HG02571 (cell line): ENCODE measurements around the gene GP9.
"Not testable (repeated sequence)": the region's sequence is repeated elsewhere in the genome, so short reads cannot be mapped to it uniquely, and the experiment has no call there.

ENCODE experiments used
- ATAC-seq: cut with Tn5 transposase; IDR thresholded peaks from one replicate; pipeline ENCODE4 v1.9.1; 2021; ENCODE audit warnings: mild to moderate bottlenecking, moderate library complexity; ENCODE audit not compliant: unreplicated experiment

GP9 gene

DNA sequence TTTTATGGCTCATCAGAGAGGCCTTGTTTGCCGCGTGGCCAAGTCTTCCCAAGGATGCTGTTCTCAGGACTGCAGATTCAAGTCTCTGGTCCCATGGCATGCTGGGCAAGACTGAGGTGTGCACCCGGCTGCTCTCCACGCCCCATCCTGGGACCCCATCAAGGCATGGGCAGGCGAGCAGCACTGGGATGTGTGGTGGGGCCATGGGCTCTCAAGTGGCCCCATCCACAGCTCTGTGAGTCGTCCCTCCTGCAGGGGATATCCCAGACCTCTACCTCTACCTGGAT lies 13.1 kb upstream of the GP9 start:
- no peak for ATAC-seq

DNA sequence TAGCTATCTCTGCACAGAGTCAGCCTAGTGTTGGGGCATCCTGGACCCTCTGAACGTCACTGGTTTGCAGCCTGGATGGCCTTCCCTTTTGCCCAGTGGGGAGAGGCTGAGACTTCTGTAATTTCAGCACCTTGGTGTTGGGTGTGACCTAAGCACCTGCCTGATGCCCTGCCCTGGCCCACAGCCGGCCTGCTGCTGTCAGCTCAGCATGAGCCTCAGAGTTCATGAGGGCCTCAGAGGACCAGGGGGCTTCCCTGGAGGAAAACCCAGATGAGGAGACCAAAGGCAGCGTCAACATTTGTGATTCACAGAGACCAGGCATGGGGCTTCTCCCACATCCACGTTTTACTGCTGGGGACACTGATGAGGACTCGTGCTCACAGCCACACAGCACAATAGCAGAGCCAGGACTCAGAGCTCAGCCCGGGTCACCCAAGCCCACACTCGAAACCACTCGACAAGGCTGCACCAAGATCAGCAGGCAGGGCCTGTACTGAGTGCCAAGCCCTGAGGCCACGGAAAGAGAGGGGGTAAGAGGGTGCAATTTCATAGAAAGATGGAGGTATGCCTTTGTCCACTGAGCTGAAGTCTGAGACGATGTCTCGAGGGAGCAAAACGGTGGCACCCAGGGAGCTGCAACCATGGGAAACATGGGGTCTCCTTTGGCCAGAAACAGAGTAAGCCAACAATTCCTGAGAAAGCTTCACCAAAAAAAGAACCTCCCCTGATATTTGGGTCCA lies 9.9 kb upstream of the GP9 start:
- ATAC-seq: no peak

DNA sequence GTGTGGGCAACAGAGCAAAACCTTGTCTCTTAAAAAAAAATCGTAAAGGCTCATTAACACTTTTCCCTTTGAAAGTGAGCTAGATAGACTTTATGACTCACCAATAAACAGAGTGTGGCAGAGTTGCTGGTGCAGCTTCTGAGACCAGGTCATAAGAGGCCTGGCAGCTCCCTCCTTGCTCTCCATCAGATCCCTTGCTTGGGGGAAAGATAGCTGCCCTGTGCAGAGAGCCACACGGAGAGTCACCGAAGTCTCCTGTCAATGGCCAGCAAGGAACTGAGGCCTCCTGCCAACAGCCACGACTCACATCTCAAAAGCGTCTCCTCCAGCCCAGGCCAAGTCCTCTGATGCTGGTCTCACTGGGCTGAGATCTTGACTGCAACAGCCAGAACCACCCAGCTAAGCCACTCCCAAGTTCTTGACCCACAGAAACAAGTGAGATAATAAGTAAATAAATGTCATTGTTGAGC lies 8.7 kb upstream of the GP9 start:
- no peak for ATAC-seq

DNA sequence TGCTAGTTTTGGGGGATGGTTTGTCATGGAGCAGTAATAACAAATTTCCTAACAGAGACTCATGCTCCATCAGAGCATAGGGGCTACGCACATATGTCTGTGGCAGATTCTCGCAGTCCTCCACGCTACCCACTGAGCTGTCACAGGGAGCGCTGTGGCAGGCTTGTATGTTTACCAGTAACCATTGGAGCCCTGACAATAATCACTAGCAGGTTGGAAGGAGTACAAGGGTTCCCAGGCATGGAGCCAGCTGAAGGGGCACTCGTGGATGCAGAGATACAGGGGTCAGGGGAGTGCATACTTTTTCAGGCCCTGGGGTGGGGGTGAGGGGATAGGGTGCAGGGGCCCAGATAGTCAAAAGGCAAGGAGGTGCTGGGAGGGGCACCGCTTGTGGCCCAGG lies 7.9 kb upstream of the GP9 start:
- ATAC-seq: no peak

DNA sequence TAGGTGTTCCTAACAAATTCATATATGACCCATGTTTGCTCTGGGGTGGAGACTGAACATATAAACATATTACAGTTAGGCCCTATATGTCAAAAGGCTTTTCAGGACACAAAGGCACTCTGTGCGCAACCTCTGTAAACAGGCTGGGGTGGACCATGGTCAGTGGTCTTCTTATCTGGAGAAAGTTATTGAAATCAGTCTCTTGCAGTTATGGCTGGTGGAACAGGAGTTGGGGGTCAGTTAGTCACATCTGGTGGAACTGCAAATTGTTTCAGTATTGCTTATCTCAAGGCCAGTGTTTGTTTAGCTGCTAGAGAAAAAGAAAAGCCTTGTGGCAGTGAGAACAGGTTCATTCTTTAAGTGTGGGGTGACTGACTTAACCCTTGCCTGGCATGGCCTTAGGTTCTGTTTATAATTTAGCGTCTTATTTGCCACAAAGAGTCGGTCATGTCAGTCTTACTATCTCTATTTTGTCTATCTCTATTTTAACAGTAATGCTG lies 5.9 kb upstream of the GP9 start:
- ATAC-seq: no peak

DNA sequence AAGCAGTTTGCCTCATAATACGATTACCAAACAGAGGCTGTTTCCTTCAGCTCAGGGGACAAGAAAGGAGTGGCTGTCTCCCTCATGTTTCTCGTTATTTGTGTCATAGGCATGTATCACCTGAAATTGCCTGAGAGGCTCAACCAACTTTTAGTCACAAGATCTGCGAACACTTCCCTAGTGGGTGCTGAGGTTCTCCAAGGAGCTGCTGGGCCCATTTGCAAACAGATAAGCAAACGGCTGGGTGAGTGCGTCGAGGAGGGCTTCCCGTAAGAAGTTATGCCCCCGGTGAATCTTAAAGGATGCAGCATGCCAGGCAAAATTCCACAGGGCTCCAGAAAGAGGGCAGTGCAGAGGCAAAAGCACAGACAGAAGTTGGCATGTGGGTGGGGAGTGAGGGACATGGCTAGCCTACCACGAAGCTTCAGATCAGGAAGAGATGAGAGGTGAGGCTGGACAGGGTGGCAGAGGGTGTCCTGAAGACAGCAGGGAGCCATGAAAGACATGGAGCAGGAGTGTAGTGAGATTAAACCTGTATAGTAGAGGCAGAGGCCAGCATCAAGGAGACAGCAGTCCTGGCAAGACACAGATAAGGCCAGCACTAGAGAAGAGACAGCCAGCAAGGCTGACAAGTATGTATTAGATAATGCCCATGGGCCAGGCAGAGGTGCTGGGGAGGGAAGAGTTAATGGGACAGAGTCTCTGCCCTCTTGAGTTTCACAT lies 4.0 kb upstream of the GP9 start:
- ATAC-seq: no peak

DNA sequence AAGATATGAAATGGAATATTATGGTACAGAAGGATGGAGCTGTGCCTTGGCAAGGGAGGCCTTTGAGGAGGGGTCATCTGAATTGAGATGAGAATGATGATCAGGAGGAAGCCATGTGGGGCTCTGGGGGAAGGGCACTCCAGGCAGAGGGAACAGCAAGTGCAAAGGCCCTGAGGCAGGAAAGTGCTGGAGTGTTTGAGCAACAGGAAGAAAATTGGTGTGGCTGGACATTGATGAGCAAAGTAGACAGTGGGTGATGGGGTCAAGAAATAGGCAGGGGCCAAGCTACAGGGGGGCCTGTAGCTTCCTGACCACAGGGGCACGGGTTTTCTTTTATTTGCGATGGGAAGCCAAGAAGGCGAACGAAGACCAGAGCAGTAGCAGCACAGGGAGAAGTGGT lies 3.3 kb upstream of the GP9 start:
- ATAC-seq: no peak

DNA sequence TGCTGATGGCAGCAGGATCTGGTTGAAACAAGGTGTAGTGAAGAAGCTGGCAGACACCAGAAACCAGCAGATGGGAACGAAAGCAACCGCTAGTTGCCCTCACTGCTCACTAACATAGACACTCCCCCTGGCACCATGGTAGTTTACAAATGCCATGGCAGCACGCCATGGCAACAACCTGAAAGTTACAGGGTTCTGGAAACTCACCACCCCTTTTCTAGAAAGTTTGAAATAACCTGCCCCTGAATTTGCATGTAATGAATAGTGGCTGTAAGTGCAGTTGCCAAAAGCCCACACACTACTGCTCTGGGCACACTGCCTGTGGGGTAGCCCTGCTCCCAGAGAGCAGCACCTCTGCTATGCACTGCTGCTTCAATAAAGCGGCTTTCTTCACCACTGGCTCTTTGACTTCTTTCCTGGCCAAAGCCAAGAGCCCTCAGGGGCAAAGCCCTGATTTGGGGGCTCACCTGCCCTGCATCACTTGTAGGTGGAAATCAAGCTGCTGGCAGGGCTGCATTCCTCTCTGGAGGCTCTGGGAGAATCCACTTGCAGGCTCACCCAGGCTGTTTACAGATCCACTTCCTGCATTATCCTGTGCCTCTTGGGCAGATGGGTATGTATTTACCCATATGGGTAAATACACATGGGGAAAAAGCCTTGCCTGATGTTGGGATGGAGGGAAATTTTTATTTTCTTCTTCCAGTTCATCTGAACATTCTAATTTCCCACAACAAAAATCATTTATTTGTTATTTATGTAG lies 2.0 kb upstream of the GP9 start:
- ATAC-seq: no peak

DNA sequence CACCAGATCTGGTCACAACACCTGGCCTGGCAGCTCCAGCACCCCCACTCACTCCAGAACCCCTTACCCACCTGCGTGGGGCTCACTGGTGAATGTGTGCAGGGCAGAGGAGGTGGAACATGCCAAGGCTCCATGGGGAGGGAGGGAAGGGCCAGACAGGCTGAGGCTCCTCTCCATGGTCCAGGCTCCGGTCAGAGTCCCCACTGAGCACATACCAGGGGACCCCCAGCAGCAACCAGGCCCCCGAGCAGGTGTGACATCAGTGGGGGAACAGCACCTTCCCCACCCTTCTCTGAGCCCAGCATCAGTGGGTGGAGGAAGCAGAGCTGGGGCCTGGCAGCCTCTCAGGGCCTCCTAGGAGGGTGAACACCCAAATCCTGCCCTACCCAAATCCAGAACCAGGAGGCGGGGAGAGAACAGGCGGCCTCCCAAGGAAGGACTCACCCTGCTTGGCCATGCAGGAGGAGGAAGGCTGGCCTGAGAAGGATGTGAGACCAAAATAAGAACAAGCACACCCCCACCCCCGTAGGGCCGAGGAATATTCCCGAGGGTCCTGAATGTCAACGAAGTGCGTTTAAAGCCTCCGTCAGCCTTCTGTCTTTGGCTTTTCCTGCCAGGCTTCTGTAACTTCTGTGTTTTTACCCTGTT lies 1.1 kb upstream of the GP9 start:
- no peak for ATAC-seq

DNA sequence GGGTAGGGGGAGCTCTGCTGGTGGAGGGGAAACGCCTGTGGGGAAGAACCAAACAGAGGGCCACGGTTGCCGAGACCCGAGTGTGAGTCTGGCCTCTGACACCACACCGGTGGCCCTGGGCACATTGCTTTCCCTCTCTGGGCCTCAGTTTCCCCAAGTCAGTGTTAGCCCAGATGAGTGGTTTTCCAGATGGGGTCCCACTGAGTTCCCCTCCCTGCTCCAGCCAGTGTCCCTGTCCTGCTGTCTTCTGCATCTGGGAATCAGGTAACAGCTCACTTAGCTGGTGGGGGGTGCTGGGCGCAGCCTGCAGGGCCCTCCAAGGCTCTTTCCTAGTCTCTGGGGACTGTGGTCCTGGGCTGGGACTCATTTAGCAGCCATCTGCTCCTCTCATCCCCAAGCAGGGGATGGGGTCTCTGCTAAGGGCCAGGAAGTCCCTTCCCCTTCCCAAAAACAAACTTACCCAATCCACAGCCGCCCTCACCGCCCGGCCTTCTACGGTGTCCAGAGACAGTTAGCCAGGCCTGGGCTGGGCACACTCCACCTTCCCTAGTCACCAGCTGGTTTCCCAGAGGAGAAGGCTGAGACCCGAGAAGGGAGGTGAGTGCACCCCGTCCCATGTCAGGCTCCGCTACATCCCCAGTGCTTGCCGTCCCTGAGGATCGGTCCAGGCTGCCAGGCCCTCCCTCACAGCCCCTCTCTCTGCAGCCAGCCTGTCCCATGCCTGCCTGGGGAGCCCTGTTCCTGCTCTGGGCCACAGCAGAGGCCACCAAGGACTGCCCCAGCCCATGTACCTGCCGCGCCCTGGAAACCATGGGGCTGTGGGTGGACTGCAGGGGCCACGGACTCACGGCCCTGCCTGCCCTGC lies 676 bp downstream of the GP9 start:
- no peak for ATAC-seq

DNA sequence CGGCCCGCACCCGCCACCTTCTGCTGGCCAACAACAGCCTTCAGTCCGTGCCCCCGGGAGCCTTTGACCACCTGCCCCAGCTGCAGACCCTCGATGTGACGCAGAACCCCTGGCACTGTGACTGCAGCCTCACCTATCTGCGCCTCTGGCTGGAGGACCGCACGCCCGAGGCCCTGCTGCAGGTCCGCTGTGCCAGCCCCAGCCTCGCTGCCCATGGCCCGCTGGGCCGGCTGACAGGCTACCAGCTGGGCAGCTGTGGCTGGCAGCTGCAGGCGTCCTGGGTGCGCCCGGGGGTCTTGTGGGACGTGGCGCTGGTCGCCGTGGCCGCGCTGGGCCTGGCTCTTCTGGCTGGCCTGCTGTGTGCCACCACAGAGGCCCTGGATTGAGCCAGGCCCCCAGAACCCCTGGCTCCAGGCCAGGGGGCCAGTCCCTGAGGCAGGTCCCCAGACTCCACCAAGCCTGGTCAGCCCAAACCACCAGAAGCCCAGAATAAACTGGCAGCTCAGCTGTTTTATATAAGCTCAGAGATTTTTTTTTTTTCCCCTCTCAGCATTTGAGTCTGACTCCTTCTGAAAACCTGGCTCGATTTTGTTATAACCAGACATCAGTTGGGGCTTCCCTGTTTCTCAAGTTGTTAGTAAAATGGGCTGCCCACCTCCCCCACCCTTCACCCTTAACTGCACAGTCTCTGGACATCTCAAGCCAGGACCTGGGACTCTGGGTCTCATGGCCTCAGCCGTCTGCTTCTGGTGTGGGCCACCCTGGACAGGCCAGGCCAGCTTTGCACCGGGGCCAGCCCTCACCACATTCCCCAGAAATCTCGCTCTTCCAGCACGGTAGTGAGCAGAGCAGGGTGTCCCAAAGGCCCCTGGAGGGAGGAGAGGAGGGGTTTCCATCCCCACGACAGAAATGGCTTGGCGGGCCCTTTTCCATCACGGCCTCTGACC lies 1.6 kb downstream of the GP9 start:
- no peak for ATAC-seq

DNA sequence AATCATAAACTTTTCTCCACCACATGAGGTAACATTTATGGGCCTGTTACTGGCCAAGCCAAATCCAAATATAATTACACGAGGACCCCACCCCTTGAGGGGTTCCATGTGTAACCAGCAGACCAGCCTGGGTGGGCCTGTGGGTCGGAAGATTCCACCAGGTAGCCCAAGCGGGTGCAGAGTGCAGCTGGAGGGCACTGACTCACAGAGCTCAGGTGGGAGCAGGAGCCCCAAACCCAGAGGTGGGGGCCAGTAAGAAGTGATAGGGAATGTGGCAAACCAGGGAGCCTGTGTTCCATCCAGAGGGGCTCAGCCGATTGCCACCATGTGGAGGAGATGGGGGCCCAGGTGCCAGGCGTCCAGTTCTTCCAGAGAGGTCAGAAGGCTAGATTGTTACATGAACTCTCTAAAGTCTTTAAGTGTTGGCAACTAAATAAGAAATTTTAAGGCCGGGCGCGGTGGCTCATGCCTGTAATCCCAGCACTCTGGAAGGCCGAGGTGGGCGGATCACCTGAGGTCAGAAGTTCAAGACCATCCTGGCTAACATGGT lies 2.6 kb downstream of the GP9 start:
- no peak for ATAC-seq

DNA sequence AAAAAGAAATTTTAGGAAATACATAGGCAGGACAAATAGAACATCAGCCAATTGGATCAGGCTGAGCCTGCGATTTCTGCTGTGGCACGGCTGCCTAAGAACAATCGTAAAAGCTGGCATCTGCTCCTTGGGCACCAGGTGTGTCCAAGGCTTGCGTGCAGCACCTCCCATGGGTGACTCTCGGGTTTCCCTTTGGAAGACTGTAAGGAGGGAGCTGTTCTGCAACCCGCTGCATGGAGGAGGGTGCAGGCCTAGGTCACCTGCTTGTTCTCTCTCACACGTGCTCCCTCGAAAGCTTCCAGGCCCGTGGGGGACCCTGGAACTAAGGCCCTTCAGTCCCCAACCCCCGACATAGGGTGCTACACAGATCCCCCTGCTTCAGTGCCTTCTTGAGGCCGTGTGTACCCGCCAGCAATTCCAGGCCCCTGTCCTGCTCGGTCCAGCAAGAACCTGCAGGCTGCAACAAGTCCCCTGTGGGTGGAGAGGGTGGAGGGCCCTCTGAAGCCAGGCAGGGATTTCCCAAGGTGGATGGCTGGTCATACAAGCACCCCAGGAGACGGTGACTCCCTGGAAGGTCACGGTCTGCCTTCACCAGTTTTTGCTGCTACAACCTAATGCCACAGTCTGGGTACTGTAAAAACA lies 3.4 kb downstream of the GP9 start:
- ATAC-seq: no peak

DNA sequence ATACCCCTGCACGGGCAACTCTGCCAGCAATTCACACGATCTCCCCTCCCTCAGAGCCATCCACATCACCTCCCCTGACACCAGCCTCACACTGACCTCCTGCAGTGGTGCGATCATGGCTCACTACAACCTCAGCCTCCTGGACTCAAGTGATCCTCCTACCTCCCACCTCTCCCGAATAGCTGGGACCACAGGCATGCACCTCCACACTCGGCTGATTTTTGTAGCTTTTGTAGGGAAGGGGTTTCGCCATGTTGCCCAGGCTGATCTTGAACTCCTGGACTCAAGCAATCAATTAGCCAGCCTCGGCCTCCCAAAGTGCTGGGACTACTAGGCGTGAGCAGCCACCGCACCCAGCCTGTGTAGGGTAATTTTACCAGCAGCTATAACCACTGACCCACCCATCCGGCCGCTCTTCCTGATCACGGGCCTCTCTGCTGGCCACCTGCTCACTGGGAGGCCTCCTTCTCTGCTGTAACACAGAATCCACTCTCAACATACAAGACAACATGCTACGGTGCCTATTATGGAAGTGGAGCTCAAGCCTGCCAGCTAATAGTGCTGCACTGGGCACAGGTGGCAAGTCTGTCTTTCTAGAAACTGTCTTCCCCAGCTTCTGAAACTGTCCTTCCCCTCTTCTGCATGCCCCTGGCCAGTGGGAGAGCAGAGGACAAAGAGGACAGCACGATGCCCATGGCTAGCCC lies 4.6 kb downstream of the GP9 start:
- no peak for ATAC-seq

DNA sequence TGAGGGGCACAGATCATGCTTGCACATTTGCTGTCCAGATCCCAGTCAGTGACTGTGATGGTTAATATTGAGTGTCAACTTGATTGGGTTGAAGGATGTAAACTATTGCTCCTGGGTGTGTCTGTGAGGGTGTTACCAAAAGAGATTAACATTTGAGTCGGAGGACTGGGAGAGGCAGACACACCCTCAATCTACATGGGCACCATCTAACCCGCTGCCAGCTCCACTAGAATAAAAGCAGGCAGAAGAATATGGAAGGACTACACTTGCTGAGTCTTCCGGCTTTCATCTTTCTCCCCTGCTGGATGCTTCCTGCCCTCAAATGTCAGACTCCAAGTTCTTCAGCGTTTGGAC lies 5.1 kb downstream of the GP9 start:
- no peak for ATAC-seq

DNA sequence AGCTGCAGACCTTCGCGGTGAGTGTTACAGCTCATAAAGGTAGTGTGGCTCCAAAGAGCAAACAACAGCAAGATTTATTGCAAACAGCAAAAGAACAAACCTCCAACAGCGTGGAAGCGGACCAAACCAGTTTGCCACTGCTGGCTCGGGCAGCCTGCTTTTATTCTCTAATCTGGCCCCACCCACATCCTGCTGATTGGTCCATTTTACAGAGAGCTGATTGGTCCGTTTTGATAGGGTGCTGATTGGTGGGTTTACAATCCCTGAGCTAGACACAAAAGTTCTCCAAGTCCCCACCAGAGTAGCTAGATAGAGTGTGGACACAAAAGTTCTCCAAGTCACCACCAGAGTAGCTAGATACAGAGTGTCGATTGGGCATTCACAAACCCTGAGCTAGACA lies 7.1 kb downstream of the GP9 start:
- ATAC-seq: not testable (repeated sequence)

DNA sequence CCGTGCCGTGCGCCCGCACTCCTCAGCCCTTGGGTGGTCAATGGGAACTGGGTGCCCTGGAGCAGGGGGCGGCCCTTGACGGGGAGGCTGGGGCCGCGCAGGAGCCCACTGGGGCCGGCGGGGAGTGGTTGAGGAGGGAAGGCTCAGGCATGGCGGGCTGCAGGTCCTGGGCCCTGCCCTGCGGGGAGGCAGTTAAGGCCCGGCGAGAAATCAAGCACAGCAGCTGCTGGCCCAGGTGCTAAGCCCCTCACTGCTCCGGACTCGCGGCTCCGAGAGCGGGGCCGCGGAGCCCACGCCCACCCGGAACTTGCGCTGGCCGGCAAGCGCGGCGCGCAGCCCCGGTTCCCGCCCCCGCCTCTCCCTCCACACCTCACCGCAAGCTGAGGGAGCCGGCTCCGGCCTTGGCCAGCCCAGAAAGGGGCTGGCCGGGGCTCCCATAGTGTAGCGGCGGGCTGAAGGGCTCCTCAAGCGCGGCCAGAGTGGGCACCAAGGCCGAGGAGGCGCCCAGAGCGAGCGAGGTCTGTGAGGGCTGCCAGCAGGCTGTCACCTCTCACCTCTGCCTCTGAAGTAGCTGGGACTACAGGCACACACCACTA lies 7.8 kb downstream of the GP9 start:
- ATAC-seq: no peak
